ENCODE data around the gene MED23.

GRCh38 chr6:131602781-131603312 lies 25.2 kb downstream of the MED23 start:
- TF ChIP-seq CTCF (IDR thresholded peaks at IDR 0.05; ENCODE audit: low read length) (no peak), EZH2 (IDR thresholded peaks at IDR 0.05; ENCODE audit: borderline replicate concordance, low read length) (no peak)

Measured in OCI-LY1 (cell line).